Measurements from ENCODE around the gene GTPBP4. TPM values are rescaled to one million over a fixed set of nuclear protein-coding genes. Genes with fewer than 3 reads are reported as not detected.

GTPBP4 gene
- total RNA-seq, 1 experiment from 2014 or later: 111 TPM

DNA sequence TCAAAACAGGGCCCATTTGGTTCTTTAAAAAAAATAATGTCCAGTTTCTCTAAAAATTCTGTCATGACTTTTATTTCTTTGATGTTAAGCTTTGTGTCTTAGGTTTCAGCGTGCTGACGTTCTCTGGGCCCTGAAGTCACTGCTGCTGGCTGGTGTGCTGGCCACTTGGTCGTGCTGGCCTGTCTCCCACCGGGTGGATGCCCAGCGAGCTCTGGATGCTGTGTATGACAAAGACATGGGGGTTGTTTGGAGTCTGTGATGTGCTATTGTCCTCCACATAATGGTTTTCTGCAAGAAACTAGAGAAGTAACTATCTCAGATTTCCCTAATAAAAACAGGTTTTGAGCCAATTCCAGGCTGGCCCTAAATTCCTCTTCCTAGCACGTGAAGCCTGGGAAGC lies 47.0 kb downstream of the GTPBP4 start:
- Histone ChIP-seq H3K27me3 (ENCODE audit: insufficient read depth, low read length) (no peaks in the 10 kb centered on the region), H4K20me1 (ENCODE audit: insufficient read depth) (no peaks in the 10 kb centered on the region), H3K79me2 (ENCODE audit: insufficient read depth, low read length) (no peaks in the 10 kb centered on the region), H3K4me1 (ENCODE audit: control insufficient read depth in 1 of 2, insufficient read depth in 2 of 2, low read length in 2 of 2) (0 out of 4 replicates have a peak, but pooled peaks cover 0 to 3% of the 10 kb centered on the region in 2 experiments), H3K4me2 (ENCODE audit: low read length) (no peak overlapping the region), H3K9me3 (ENCODE audit: control insufficient read depth in 1 of 2, insufficient read depth in 1 of 2, low read depth in 1 of 2, low read length in 2 of 2) (no peaks in the 10 kb centered on the region), H3K4me3 (replicated peaks in 1 of 2; ENCODE audit: low read depth in 1 of 2, low read length in 2 of 2) (no peak overlapping the region), H3K36me3 (ENCODE audit: control insufficient read depth in 1 of 2, insufficient read depth in 2 of 2, low read length in 2 of 2) (peaks cover 3 to 7% of the 10 kb centered on the region in 2 experiments), H3K9me2 (ENCODE audit: insufficient read depth) (no peaks in the 10 kb centered on the region), H2AFZ (ENCODE audit: low read depth, low read length, poor library complexity, severe bottlenecking) (no peak overlapping the region), H3K9ac (ENCODE audit: low read length) (no peak overlapping the region), H3K27ac (ENCODE audit: low read depth, low read length) (no peak overlapping the region)
- ChIA-PET RAD21 (ENCODE audit: low non-redundant PET in 1 of 2, low total read pairs in 2 of 2, uncharacterized antibody in 2 of 2, unreplicated experiment in 2 of 2) (no interaction called here), CTCF (no interaction called here), POLR2A (no interaction called here)
- DNase-seq (ENCODE audit: low read depth, low spot score): no peak
- TF ChIP-seq, protein P1, sequence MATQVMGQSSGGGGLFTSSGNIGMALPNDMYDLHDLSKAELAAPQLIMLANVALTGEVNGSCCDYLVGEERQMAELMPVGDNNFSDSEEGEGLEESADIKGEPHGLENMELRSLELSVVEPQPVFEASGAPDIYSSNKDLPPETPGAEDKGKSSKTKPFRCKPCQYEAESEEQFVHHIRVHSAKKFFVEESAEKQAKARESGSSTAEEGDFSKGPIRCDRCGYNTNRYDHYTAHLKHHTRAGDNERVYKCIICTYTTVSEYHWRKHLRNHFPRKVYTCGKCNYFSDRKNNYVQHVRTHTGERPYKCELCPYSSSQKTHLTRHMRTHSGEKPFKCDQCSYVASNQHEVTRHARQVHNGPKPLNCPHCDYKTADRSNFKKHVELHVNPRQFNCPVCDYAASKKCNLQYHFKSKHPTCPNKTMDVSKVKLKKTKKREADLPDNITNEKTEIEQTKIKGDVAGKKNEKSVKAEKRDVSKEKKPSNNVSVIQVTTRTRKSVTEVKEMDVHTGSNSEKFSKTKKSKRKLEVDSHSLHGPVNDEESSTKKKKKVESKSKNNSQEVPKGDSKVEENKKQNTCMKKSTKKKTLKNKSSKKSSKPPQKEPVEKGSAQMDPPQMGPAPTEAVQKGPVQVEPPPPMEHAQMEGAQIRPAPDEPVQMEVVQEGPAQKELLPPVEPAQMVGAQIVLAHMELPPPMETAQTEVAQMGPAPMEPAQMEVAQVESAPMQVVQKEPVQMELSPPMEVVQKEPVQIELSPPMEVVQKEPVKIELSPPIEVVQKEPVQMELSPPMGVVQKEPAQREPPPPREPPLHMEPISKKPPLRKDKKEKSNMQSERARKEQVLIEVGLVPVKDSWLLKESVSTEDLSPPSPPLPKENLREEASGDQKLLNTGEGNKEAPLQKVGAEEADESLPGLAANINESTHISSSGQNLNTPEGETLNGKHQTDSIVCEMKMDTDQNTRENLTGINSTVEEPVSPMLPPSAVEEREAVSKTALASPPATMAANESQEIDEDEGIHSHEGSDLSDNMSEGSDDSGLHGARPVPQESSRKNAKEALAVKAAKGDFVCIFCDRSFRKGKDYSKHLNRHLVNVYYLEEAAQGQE (IDR thresholded peaks at IDR 0.05; ENCODE audit: low read depth): no peak
- TF ChIP-seq SIN3A (IDR thresholded peaks at IDR 0.05; ENCODE audit: low read depth) (no peak), EZH2phosphoT487 (IDR thresholded peaks at IDR 0.05; ENCODE audit: borderline replicate concordance) (no peak), ZFX (IDR thresholded peaks at IDR 0.05) (no peak), RAD21 (IDR thresholded peaks at IDR 0.05; ENCODE audit: low read depth) (no peak), EGR1 (IDR thresholded peaks at IDR 0.05; ENCODE audit: low read depth) (no peak), POLR2AphosphoS5 (IDR thresholded peaks at IDR 0.05; ENCODE audit: low read depth, low read length) (no peak)
- TF ChIP-seq, protein P2, sequence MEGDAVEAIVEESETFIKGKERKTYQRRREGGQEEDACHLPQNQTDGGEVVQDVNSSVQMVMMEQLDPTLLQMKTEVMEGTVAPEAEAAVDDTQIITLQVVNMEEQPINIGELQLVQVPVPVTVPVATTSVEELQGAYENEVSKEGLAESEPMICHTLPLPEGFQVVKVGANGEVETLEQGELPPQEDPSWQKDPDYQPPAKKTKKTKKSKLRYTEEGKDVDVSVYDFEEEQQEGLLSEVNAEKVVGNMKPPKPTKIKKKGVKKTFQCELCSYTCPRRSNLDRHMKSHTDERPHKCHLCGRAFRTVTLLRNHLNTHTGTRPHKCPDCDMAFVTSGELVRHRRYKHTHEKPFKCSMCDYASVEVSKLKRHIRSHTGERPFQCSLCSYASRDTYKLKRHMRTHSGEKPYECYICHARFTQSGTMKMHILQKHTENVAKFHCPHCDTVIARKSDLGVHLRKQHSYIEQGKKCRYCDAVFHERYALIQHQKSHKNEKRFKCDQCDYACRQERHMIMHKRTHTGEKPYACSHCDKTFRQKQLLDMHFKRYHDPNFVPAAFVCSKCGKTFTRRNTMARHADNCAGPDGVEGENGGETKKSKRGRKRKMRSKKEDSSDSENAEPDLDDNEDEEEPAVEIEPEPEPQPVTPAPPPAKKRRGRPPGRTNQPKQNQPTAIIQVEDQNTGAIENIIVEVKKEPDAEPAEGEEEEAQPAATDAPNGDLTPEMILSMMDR (IDR thresholded peaks at IDR 0.05 in 2 of 3, conservative IDR thresholded peaks at IDR 0.05 in 1 of 3; ENCODE audit: borderline replicate concordance in 1 of 3, insufficient read depth in 1 of 3, low read depth in 2 of 3, low read length in 2 of 3): no peak
- TF ChIP-seq, protein P3, sequence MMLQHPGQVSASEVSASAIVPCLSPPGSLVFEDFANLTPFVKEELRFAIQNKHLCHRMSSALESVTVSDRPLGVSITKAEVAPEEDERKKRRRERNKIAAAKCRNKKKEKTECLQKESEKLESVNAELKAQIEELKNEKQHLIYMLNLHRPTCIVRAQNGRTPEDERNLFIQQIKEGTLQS (IDR thresholded peaks at IDR 0.05): no peak
- intact Hi-C loops (cut with micrococcal nuclease): no loop called here
- BruUV-seq (replicated peaks): no TSS peak
- ATAC-seq: no peak
